Type B pancreatic cell (in vitro differentiated cells): ENCODE data around the gene AP3B1. TPM values are rescaled to one million over a fixed set of nuclear protein-coding genes. Genes with fewer than 3 reads are reported as not detected.

ENCODE experiments used
- DNase-seq: peaks from one replicate; pipeline ENCODE4 v3.0.0; 2021; ENCODE audit warnings: mixed read lengths; ENCODE audit not compliant: unreplicated experiment; ENCODE audit errors: extremely low spot score
- H3K27ac Mint-ChIP-seq: 2 replicates; pipeline ENCODE4 v1.8.0; 2021; ENCODE audit warnings: mild to moderate bottlenecking, mixed read lengths
- H3K27me3 Mint-ChIP-seq: 2 replicates; pipeline ENCODE4 v1.8.0; 2021; ENCODE audit warnings: mixed read lengths
- H3K36me3 Mint-ChIP-seq: 2 replicates; pipeline ENCODE4 v1.8.0; 2021; ENCODE audit warnings: mixed read lengths
- H3K4me1 Mint-ChIP-seq: one replicate; pipeline ENCODE4 v1.8.0; 2021; ENCODE audit warnings: mixed read lengths; ENCODE audit not compliant: unreplicated experiment
- H3K4me3 Mint-ChIP-seq: 2 replicates; pipeline ENCODE4 v1.8.0; 2021; ENCODE audit warnings: mild to moderate bottlenecking, mixed read lengths
- H3K9me3 Mint-ChIP-seq: 2 replicates; pipeline ENCODE4 v1.8.0; 2021; ENCODE audit warnings: mixed read lengths
- CTCF ChIP-seq: fragments of 200-600 bp; sonication (generic); conservative IDR thresholded peaks from 2 replicates; pipeline ENCODE4 v1.5.0; 2021; ENCODE audit warnings: antibody characterized with exemption, mild to moderate bottlenecking
- total RNA-seq: library from RNA; stranded (reverse); gene quantifications from 2 replicates; pipeline ENCODE4 v1.2.1, GENCODE V29; 2021; ENCODE audit warnings: low replicate concordance

The AP3B1 gene
- total RNA-seq, 1 donor from 2014 or later: 48.4 TPM

DNA sequence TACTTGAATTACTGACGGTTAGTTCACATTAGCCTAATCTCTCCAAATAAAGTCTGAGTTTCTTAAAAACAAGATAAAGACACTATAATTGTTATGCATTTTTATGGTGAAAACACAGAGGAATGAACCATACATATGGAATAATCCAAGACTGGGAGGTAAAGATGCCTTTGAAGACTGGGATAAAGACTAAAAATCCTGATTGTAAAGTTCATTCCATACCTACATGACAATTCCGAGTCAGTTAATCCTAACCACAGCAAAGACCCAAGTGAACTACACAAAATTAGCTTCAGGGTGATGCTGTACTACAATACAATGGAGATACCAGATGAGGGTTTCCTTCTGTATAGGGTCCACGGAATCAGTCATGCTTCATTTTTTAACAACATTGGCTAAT is 6.3 kb downstream of the AP3B1 start:
- Mint-ChIP-seq H3K27ac (no peak overlapping the region), H3K4me1 (peaks cover 32% of the 10 kb centered on the region), H3K27me3 (no peaks in the 10 kb centered on the region), H3K4me3 (no peak overlapping the region), H3K9me3 (peaks cover 9% of the 10 kb centered on the region), H3K36me3 (peaks cover 16% of the 10 kb centered on the region)
- TF ChIP-seq CTCF: no peak
- no peak for DNase-seq

GRCh38 chr5:78287833-78288232 is 6.7 kb downstream of the AP3B1 start:
- Mint-ChIP-seq H3K36me3 (peaks cover 17% of the 10 kb centered on the region), H3K27ac (no peak overlapping the region), H3K4me1 (peaks cover 32% of the 10 kb centered on the region), H3K4me3 (no peak overlapping the region), H3K9me3 (peaks cover 9% of the 10 kb centered on the region), H3K27me3 (no peaks in the 10 kb centered on the region)
- TF ChIP-seq CTCF: no peak
- DNase-seq: no peak

DNA sequence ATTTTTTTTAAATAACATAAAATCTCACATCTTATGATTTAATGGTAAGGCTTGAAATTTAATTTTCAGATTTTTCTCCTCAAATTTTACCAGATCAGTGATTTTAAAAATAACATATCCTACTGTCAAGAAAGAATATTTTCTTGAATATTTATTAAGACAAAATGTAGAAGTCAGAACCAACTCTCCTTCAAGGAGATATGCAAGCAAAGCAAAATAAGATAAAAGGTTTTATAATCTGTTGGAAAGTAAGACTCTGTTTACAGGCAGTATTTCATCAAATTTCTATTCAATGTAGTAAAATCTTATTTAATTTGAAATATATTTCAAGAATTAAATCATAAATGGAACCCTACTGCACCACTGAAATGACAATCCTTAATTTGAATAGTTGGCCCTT is 7.3 kb downstream of the AP3B1 start:
- TF ChIP-seq CTCF: no peak
- peaks cover 9% of the 10 kb centered on the region for H3K9me3 Mint-ChIP-seq
- no peak overlapping the region for H3K4me3 Mint-ChIP-seq
- H3K4me1 Mint-ChIP-seq: peaks cover 32% of the 10 kb centered on the region
- H3K27ac Mint-ChIP-seq: no peak overlapping the region
- H3K27me3 Mint-ChIP-seq: no peaks in the 10 kb centered on the region
- no peak for DNase-seq
- H3K36me3 Mint-ChIP-seq: peaks cover 17% of the 10 kb centered on the region

DNA sequence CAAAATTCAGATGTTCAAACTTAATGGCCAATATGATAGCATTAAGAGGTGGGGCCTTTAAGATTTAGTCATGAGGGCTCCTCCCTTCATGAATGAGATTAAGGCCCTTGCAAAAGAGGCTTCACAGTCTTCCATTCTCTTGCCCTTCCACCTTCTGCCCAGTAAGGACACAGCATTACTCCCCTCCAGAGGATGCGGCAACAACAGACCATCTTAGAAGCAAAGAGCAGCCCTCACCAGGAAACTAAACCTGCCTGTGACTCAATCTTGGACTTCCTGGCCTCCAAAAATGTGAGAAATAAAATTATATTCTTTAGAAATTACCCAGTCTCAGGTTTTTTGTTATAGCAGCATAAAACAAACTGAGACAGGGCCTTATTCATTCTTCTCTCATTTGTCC is 8.2 kb downstream of the AP3B1 start:
- Mint-ChIP-seq H3K27me3 (no peaks in the 10 kb centered on the region), H3K4me3 (no peak overlapping the region), H3K27ac (no peak overlapping the region), H3K9me3 (peaks cover 9% of the 10 kb centered on the region), H3K36me3 (peaks cover 17% of the 10 kb centered on the region), H3K4me1 (peaks cover 27% of the 10 kb centered on the region)
- no peak for TF ChIP-seq CTCF
- no peak for DNase-seq

GRCh38 chr5:78283802-78284201 is 10.7 kb downstream of the AP3B1 start:
- Mint-ChIP-seq H3K4me1 (peaks cover 14% of the 10 kb centered on the region), H3K9me3 (peaks cover 9% of the 10 kb centered on the region), H3K4me3 (no peak overlapping the region), H3K36me3 (peaks cover 17% of the 10 kb centered on the region), H3K27ac (no peak overlapping the region), H3K27me3 (no peaks in the 10 kb centered on the region)
- no peak for DNase-seq
- TF ChIP-seq CTCF: no peak

DNA sequence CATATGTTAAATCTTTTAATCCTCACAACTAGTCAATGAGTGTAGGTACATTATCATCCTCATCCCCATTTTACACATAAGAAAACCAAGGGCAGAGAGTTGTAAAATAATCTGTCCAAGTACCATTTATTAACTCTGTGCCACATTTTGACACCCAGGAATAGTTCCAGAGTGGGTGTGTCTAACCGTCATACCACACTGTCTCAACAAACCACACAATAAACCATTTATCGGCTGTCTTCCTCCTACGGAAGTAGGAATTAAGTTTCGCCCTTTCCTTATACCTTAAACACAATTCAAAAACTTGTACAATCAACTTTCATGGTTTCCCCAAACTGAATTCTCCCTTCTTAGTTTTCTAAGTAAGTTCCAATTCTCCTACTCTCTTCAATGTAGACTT is 11.4 kb downstream of the AP3B1 start:
- no peak overlapping the region for H3K4me3 Mint-ChIP-seq
- no peak overlapping the region for H3K27ac Mint-ChIP-seq

More for the DNA sequence above, 11.4 kb downstream of the AP3B1 start:
- H3K4me1 Mint-ChIP-seq: peaks cover 14% of the 10 kb centered on the region
- no peak for TF ChIP-seq CTCF
- no peaks in the 10 kb centered on the region for H3K27me3 Mint-ChIP-seq
- no peak for DNase-seq
- H3K36me3 Mint-ChIP-seq: peaks cover 17% of the 10 kb centered on the region
- peaks cover 9% of the 10 kb centered on the region for H3K9me3 Mint-ChIP-seq
